Natural killer cell treated with Interleukin-12 subunit alpha and Interleukin-12 subunit beta and Interleukin-15 and Interleukin-18, amount 100 ng/mL, for 72 hours (primary cell): ENCODE data around the gene ENGASE. TPM values are rescaled to one million over a fixed set of nuclear protein-coding genes. Genes with fewer than 3 reads are reported as not detected.

ENCODE experiments used
- ATAC-seq, 2 donors: fragments of 150-1000 bp; cut with Tn5 transposase in 1 of 2; sonication (Bioruptor Pico), chemical (Tn5 transposase) in 1 of 2; 2 replicates each; pipeline ENCODE4 v1.10.0; 2021
- DNase-seq: peaks from one replicate; pipeline ENCODE4 v3.0.0; 2022; ENCODE audit warnings: low spot score
- H3K27ac Mint-ChIP-seq, 2 donors: 1 replicate in 1 of 2; 2 replicates in 1 of 2; pipeline ENCODE4 v1.8.0; 2022; ENCODE audit warnings: mixed read lengths in 2 of 2, mild to moderate bottlenecking in 1 of 2, moderate library complexity in 1 of 2
- H3K27me3 Mint-ChIP-seq, 2 donors: 1 replicate in 1 of 2; 2 replicates in 1 of 2; pipeline ENCODE4 v1.8.0; 2022; ENCODE audit warnings: mixed read lengths in 2 of 2
- H3K36me3 Mint-ChIP-seq: one replicate; pipeline ENCODE4 v1.8.0; 2022; ENCODE audit warnings: mixed read lengths
- H3K4me1 Mint-ChIP-seq, 2 donors: 1 replicate in 1 of 2; 2 replicates in 1 of 2; pipeline ENCODE4 v1.8.0; 2022; ENCODE audit warnings: low read depth in 2 of 2, mixed read lengths in 2 of 2, mild to moderate bottlenecking in 1 of 2
- H3K4me3 Mint-ChIP-seq: one replicate; pipeline ENCODE4 v1.8.0; 2022; ENCODE audit warnings: mixed read lengths
- H3K9me3 Mint-ChIP-seq: 2 replicates; pipeline ENCODE4 v1.8.0; 2022; ENCODE audit warnings: mixed read lengths
- total RNA-seq, 2 donors: library from RNA; stranded (reverse); gene quantifications; one replicate each; pipeline ENCODE4 v1.2.3, GENCODE V29; 2022

Gene ENGASE
- total RNA-seq, 2 donors from 2014 or later, result 37.2 to 54.2 TPM

DNA sequence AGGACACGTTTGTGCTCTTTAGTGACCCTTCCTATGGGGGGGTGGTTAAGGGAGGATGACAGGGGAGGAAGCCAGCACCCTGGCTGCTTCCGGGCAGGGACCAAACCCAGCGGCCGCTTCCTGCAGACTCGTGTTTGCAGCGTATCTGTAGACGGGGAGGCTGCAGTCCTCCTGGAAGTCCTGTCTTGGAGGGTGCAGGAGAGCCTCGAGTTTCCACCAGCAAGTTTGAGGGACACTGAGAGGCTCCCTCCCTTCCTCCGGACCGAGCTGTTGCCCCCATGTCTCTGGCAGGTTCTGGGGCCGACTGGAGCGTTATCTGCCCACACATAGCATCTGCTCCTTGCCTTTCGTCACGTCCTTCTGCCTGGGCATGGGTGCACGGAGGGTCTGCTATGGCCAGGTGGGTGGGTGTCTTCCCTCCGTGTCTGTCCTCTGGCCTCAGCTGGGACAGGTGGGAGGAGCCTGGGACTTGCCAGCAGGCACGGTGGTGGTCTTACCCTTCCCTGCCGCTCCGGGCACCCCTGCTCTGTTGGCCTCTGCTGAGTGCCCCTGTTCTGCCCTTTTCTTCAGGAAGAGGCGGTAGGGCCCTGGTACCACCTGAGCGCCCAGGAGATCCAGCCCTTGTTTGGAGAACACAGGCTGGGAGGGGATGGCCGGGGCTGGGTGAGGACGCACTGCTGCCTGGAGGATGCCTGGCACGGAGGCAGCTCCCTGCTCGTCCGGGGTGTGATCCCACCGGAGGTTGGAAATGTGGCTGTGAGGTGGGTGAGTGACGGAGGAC is 8.8 kb downstream of the ENGASE start:
- H3K4me3 Mint-ChIP-seq, result no peak overlapping the region
- no peaks in the 10 kb centered on the region for H3K9me3 Mint-ChIP-seq
- no peaks in the 10 kb centered on the region for H3K27me3 Mint-ChIP-seq
- DNase-seq (no peak), ATAC-seq (no peak)
- H3K36me3 Mint-ChIP-seq, result peaks cover 10% of the 10 kb centered on the region
- no peak overlapping the region for H3K27ac Mint-ChIP-seq
- H3K4me1 Mint-ChIP-seq, result peaks cover 0 to 3% of the 10 kb centered on the region in 2 donors

DNA sequence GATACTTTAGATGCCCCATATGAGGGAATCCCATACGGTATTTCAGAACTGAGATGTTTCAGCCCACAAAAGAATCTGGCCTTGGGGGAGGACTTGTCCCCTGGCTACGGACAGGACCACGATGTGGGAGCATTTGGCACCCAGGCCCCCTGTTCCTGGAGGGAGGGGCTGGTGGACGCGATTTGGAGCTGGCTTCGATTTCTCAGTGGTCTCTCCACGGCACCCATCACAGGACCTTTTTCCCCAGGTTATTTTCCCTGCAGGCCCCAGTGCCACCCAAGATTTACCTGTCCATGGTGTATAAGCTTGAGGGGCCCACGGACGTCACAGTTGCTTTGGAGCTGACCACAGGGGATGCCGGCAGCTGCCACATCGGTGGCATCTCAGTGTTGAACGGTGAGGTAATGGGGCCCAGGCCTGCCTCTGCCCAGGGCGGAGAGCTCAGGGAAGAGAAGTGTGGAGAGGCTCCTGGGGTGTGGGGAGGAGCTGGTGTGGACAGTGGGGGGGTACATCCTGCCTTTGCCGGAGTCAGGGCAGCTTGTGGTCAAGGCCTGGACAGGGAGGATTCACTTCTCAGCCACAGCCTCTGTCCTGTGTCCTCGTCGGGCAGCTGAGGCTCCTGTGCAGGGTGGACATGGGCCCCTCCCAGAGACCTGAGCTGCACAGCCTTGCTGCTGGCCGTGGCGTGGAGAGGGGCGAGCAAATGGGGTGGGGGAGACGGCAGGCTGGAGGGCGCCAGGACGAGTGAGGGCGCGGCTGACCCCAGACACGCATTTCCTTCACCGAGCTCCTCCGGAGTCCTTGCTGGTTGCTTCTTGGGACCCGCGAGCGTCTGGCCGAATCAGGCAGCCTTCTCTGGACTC is 9.9 kb downstream of the ENGASE start:
- no peak overlapping the region for H3K4me3 Mint-ChIP-seq
- H3K27ac Mint-ChIP-seq, result no peak overlapping the region
- no peaks in the 10 kb centered on the region for H3K27me3 Mint-ChIP-seq
- ATAC-seq (no peak), DNase-seq (no peak)
- H3K4me1 Mint-ChIP-seq, result peaks cover 0 to 3% of the 10 kb centered on the region in 2 donors
- H3K36me3 Mint-ChIP-seq, result peaks cover 10% of the 10 kb centered on the region
- no peaks in the 10 kb centered on the region for H3K9me3 Mint-ChIP-seq

GRCh38 chr17:79085154-79085920 is 10.7 kb downstream of the ENGASE start:
- H3K4me3 Mint-ChIP-seq, result no peak overlapping the region
- peaks cover 0 to 2% of the 10 kb centered on the region in 2 donors for H3K4me1 Mint-ChIP-seq
- no peak for ATAC-seq
- H3K9me3 Mint-ChIP-seq, result no peaks in the 10 kb centered on the region
- H3K36me3 Mint-ChIP-seq, result peaks cover 10% of the 10 kb centered on the region
- no peaks in the 10 kb centered on the region for H3K27me3 Mint-ChIP-seq
- DNase-seq, result no peak
- no peak overlapping the region for H3K27ac Mint-ChIP-seq

DNA sequence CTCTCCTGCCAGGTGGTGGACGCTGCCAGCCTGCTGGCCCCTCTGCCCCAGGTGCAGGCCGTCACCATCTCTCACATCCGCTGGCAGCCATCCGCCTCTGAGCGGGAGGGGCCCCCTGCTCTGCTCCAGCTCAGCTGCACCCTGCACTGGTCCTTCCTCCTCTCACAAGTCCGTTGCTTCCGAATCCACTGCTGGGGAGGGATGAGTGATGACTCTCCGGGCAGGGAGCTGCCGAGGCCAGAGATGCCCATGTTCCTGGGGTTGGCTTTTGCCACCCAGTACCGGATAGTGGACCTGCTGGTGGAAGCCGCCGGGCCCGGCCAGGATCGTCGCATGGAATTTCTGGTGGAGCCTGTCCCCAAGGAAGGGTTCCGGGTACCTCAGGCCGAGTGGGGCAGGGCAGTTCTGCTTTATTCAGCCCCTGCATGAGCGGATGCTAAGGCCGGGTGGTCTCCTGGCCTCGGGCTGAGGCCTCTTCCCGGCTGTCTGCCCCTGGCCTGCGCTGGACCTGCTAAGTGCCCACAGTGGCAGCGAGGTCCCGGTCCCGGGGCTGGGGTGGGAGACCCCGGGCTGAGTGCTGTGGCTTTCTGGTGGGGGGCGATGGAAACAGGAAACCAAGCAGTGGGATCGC is 11.4 kb downstream of the ENGASE start:
- Mint-ChIP-seq H3K4me3 (no peak overlapping the region), H3K27me3 (no peaks in the 10 kb centered on the region), H3K9me3 (no peaks in the 10 kb centered on the region), H3K36me3 (peaks cover 5% of the 10 kb centered on the region), H3K27ac (no peak overlapping the region), H3K4me1 (no peaks in the 10 kb centered on the region)
- ATAC-seq (no peak), DNase-seq (no peak)

- ATAC-seq (no peak), DNase-seq (no peak)
- no peak overlapping the region for H3K27ac Mint-ChIP-seq
- H3K4me3 Mint-ChIP-seq, result no peak overlapping the region
- peaks cover 2% of the 10 kb centered on the region for H3K36me3 Mint-ChIP-seq
- no peaks in the 10 kb centered on the region for H3K4me1 Mint-ChIP-seq
- H3K27me3 Mint-ChIP-seq, result no peaks in the 10 kb centered on the region
- H3K9me3 Mint-ChIP-seq, result no peaks in the 10 kb centered on the region
These were observed 12.2 kb downstream of the ENGASE start for GRCh38 chr17:79086609-79087427.

- DNase-seq (peak; percentile 80), ATAC-seq (peak; percentile 69 to 74)
- peaks cover 0 to 5% of the 10 kb centered on the region in 2 donors for H3K4me1 Mint-ChIP-seq
- H3K36me3 Mint-ChIP-seq, result no peaks in the 10 kb centered on the region
- no peak overlapping the region for H3K4me3 Mint-ChIP-seq
- H3K27ac Mint-ChIP-seq, result no peak overlapping the region
- H3K27me3 Mint-ChIP-seq, result peaks cover 0 to 5% of the 10 kb centered on the region in 2 donors
- H3K9me3 Mint-ChIP-seq, result no peaks in the 10 kb centered on the region
These were observed 13.0 kb downstream of the ENGASE start for GRCh38 chr17:79087428-79088143.

- Mint-ChIP-seq H3K4me1 (peaks cover 0 to 5% of the 10 kb centered on the region in 2 donors), H3K9me3 (no peaks in the 10 kb centered on the region), H3K4me3 (no peak overlapping the region), H3K27ac (no peak overlapping the region), H3K27me3 (peaks cover 0 to 5% of the 10 kb centered on the region in 2 donors), H3K36me3 (no peaks in the 10 kb centered on the region)
- ATAC-seq, result no peak
- DNase-seq, result no peak
These were observed 13.8 kb downstream of the ENGASE start for GRCh38 chr17:79088247-79088996.

GRCh38 chr17:79088997-79089328 is 14.3 kb downstream of the ENGASE start:
- peaks cover 0 to 5% of the 10 kb centered on the region in 2 donors for H3K4me1 Mint-ChIP-seq
- H3K4me3 Mint-ChIP-seq, result no peak overlapping the region
- H3K9me3 Mint-ChIP-seq, result no peaks in the 10 kb centered on the region
- ATAC-seq (no peak), DNase-seq (no peak)
- peaks cover 0 to 5% of the 10 kb centered on the region in 2 donors for H3K27me3 Mint-ChIP-seq
- H3K27ac Mint-ChIP-seq, result no peak overlapping the region
- no peaks in the 10 kb centered on the region for H3K36me3 Mint-ChIP-seq

GRCh38 chr17:79089720-79090442 is 15.3 kb downstream of the ENGASE start:
- no peak for ATAC-seq
- Mint-ChIP-seq H3K4me3 (no peak overlapping the region), H3K4me1 (peaks cover 0 to 5% of the 10 kb centered on the region in 2 donors), H3K36me3 (no peaks in the 10 kb centered on the region), H3K27ac (no peak overlapping the region), H3K9me3 (no peaks in the 10 kb centered on the region), H3K27me3 (peaks cover 0 to 5% of the 10 kb centered on the region in 2 donors)
- no peak for DNase-seq

DNA sequence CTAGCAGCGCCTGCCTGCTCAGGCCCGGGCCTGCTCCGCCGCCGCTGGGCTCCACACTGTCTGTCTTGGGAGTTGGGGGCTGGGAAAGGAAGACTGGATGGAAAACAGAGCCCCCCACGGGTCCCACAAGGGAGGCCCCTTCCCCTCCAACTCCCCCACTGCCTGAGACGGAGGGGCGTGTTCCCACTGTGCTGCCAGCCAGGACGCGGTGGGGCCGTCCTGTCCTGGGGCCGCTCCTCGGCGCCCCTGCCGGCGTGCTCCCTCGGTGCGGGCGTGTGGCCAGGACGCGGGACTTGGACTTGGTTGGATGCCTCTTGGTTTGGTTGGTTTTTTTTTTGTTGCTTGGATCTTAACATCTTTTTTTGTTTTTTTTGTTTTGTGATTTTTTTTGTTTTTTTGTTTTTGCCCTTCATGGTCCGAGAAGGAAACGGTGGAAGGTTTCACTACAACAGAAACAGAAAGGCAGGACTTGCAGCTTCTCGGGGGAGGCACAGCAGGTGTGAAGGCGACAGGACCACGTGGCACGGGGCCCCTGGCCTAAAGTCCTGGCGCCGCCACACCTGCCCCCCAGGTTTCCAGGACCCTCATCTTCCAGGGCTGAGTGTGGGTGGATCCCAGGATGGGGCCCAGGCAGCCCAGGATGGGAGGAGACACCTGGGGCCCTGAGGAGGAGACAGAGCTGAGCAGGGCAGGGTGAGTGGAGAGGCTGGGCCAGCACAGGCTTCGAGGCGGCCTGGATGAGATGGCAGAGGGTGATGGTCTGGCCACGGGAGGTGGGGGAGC is 16.0 kb downstream of the ENGASE start:
- H3K9me3 Mint-ChIP-seq, result no peaks in the 10 kb centered on the region
- no peaks in the 10 kb centered on the region for H3K36me3 Mint-ChIP-seq
- H3K4me3 Mint-ChIP-seq, result no peak overlapping the region
- H3K27me3 Mint-ChIP-seq, result peaks cover 0 to 5% of the 10 kb centered on the region in 2 donors
- H3K27ac Mint-ChIP-seq, result no peak overlapping the region
- ATAC-seq (no peak), DNase-seq (no peak)
- peaks cover 0 to 5% of the 10 kb centered on the region in 2 donors for H3K4me1 Mint-ChIP-seq

GRCh38 chr17:79091226-79091670 is 16.6 kb downstream of the ENGASE start:
- ATAC-seq, result no peak
- no peak for DNase-seq
- Mint-ChIP-seq H3K27ac (no peak overlapping the region), H3K27me3 (peaks cover 0 to 8% of the 10 kb centered on the region in 2 donors), H3K9me3 (no peaks in the 10 kb centered on the region), H3K36me3 (no peaks in the 10 kb centered on the region), H3K4me1 (peaks cover 0 to 5% of the 10 kb centered on the region in 2 donors), H3K4me3 (no peak overlapping the region)
